Measurements from ENCODE around the gene SEMA6D.

DNA sequence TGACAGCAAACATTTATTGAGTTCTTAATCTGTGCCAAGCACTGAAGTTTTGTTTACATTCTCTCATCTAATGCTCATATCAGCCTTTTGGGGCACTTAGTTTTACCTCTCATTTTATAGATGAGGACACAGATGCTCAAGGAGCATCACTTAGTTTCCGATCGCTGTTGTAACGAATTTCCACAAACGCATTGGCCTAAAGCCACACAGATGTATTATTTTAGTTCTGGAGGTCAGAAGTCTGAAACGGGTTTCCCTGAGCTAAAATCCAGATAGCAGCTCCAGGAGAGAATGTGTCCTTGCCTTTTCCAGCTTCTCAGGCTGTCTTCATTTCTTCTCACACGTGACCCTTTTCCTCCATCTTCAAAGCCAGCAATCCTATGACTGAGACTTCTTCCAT, 11.1 kb downstream of the SEMA6D start:
- no peak for TF ChIP-seq CTCF (IDR thresholded peaks at IDR 0.05; ENCODE audit: insufficient read depth, low read length)
- TF ChIP-seq GABPA (IDR thresholded peaks at IDR 0.05; ENCODE audit: low read depth) = no peak
- no peak for TF ChIP-seq POLR2AphosphoS5 (IDR thresholded peaks at IDR 0.05; ENCODE audit: low read depth)

All from HL-60 (cell line).